Brain microvascular endothelial cell (primary cell): ENCODE results near the gene FMOD.

ENCODE experiments used
- DNase-seq: peaks from one replicate; pipeline ENCODE4 v3.0.0-alpha.2; 2020
- H3K27ac ChIP-seq: fragments of 250-450 bp; sonication (Bioruptor Pico); 2 replicates; pipeline ENCODE4 v1.5.1; 2020; ENCODE audit warnings: mild to moderate bottlenecking, moderate library complexity
- H3K27me3 ChIP-seq: fragments of 250-450 bp; sonication (Bioruptor Pico); replicated peaks from 2 replicates; pipeline ENCODE4 v1.5.1; 2020; ENCODE audit warnings: mild to moderate bottlenecking
- H3K36me3 ChIP-seq: fragments of 250-450 bp; sonication (Bioruptor Pico); replicated peaks from 2 replicates; pipeline ENCODE4 v1.5.1; 2020; ENCODE audit warnings: mild to moderate bottlenecking
- H3K4me3 ChIP-seq: 2 replicates; pipeline ENCODE4 v1.5.1; 2011; ENCODE audit warnings: low read depth, mild to moderate bottlenecking, control low read depth, low read length, moderate library complexity
- CTCF ChIP-seq: IDR thresholded peaks from 2 replicates; pipeline ENCODE4 v1.5.1; 2011; ENCODE audit warnings: low read depth, mild to moderate bottlenecking, moderate library complexity, low read length, control low read depth, inconsistent platforms; ENCODE audit errors: missing control alignments
- in situ Hi-C: cut with HindIII; loops from 2 replicates; pipeline ENCODE4 v1.10.0; 2017; ENCODE audit warnings: low sequenced_read_pairs, low pct_ligation_motif_present

FMOD gene

DNA sequence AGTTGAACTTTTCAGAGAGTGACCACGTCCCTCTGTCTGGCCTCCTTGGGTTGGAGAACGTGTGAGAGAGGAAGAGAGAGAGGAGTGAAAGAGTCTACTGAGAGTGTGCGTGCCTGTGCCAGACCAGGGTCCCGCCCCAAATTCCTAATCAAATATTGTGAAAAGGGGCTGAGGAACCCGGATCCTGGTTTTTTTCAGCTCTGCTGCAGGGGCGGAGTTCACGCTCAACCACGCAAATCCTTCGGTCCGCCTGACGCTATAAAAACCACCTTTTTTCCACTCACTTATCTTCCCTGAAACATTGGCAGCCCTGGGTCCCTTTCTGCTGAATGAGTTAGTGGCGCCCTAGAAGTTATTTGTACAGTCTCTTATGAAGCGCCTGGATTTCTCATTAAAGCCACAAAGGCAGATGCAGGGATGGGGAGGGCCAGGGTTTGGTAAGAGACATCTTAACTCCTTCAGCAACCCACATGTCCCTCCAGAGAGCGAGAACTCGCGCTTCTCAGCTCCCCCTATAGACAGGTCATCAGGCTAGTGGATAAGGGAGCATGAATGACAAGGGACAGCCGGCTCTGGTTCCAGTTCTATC lies at the start of gene FMOD:
Gene FMOD (minus strand): TSS at position 86 of the 589 bp plus-strand sequence. CDS start 2,852 bp downstream, outside the sequence.
- TF ChIP-seq CTCF, result peak; percentile 22
- Histone ChIP-seq H3K27me3 (peaks cover under 1% of the 10 kb centered on the region), H3K27ac (no peak within 1 kb of the TSS), H3K4me3 (no peak within 1 kb of the TSS), H3K36me3 (no peaks in the 10 kb centered on the region)
- in situ Hi-C loops, result no loop called here
- DNase-seq, result no peak

DNA sequence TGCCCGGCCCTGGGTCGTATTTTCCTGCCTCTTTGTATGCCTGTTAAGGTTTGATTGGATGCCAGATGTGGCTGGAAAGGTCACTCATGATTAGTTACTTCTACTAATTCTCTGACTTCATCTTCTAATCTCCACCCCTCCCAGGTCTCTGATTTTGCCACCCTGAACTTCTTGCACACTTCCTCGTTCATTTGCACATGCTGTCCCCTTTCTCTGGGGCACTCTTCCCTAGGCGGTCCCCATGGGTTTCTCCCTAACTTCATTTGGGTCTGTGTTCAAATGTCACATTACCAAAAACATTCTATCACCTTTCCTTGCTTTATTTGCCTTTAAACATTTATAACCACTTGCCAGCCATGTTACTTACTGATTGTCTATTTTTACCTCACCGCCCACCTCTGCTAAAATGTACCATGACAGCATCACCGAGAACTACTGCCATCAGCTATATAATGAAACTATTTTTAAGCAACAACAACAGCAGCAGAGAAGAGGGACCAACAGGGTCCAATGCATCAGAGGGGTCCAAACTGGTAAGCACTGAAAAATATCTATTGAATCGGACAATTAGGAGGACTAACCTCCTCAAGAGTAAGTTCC lies 45.8 kb upstream of the FMOD start:
- H3K27me3 ChIP-seq, result peaks cover 2% of the 10 kb centered on the region
- H3K4me3 ChIP-seq, result no peak overlapping the region
- DNase-seq, result no peak
- H3K27ac ChIP-seq, result no peak overlapping the region
- TF ChIP-seq CTCF, result no peak
- in situ Hi-C loops, result no loop called here
- no peaks in the 10 kb centered on the region for H3K36me3 ChIP-seq

- no peak overlapping the region for H3K27ac ChIP-seq
- peaks cover 2% of the 10 kb centered on the region for H3K27me3 ChIP-seq
- no peak for DNase-seq
- in situ Hi-C loops, result no loop called here
- no peak overlapping the region for H3K4me3 ChIP-seq
- H3K36me3 ChIP-seq, result no peaks in the 10 kb centered on the region
- TF ChIP-seq CTCF, result no peak
Measured at GRCh38 chr1:203395751-203396150, 44.8 kb upstream of the FMOD start.

DNA sequence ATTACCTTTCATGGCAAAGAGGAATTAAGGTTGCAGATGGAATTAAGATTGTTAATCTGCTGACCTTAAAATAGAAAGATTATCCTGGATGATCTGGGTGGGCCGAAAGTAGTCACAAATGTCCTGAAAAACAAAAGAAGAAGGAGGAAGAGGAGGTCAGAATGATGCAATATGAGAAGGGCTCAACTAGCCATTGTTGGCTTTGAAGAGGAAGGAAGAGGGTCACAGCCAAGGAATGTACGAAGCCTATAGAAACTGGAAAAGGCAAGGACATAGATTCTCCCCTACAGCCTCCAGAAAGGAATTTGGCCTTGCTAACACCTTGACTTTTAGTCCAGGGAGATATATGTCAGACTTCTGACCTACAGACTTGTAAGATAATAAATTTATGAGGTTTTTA lies 39.4 kb upstream of the FMOD start:
- no peak overlapping the region for H3K4me3 ChIP-seq
- H3K36me3 ChIP-seq, result no peaks in the 10 kb centered on the region
- in situ Hi-C loops, result no loop called here
- no peak for TF ChIP-seq CTCF
- peaks cover 3% of the 10 kb centered on the region for H3K27me3 ChIP-seq
- no peak overlapping the region for H3K27ac ChIP-seq
- no peak for DNase-seq

DNA sequence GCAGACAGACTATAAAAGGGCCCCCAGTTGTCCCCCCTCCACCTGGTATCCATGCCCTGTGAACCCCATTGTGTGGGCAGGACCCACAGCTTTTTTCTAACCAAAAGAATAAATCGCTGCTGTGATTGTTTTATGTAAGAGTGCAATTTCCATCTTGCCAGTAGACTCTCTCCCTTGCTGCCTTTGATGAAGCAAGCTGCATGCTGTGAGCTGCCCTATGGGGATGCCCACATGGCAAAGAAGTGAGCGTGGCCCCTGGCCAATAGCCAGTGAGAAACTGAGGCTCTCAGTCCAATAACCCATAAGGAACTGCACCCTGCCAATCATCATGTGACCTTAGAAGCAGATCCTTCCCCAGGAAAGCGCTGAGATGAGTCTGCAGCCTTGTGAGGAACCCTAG lies 37.8 kb upstream of the FMOD start:
- no peak for TF ChIP-seq CTCF
- Histone ChIP-seq H3K27ac (no peak overlapping the region), H3K36me3 (no peaks in the 10 kb centered on the region), H3K27me3 (peaks cover 3% of the 10 kb centered on the region), H3K4me3 (no peak overlapping the region)
- in situ Hi-C loops, result no loop called here
- no peak for DNase-seq

DNA sequence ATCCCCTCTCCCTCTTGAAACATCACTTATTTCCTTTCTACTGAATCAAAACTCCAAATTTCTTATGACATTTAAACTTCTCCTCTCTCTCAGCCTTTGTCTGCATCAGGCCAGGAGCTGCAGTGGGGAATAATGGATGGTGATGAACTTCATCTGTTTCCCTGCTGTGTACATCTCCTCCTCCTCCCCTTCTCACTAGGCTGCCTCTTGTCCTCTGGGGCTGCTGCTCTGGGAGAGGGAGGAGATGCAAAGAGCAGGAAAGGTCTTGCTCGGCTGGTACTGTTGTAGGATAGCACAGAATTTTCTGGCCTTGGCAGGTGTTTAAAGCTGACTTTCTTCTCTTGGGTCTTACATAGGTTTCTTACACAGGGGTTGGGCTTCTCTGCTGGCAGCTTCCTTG lies 31.1 kb upstream of the FMOD start:
- Histone ChIP-seq H3K27ac (no peak overlapping the region), H3K27me3 (peaks cover 2% of the 10 kb centered on the region), H3K36me3 (no peaks in the 10 kb centered on the region), H3K4me3 (no peak overlapping the region)
- in situ Hi-C loops, result no loop called here
- DNase-seq, result no peak
- TF ChIP-seq CTCF, result no peak
